GM23248 (cell line): ENCODE measurements around the gene PPFIBP1.

Source experiments
- EZH2 ChIP-seq: fragments of 200-600 bp; sonication (generic); IDR thresholded peaks from 2 replicates; pipeline ENCODE4 v1.6.1; 2018; ENCODE audit warnings: antibody characterized with exemption, mild to moderate bottlenecking; ENCODE audit not compliant: insufficient read depth, poor library complexity, severe bottlenecking
- EZH2phosphoT487 ChIP-seq: fragments of 200-600 bp; sonication (generic); IDR thresholded peaks from 2 replicates; pipeline ENCODE4 v1.6.1; 2018; ENCODE audit warnings: antibody characterized with exemption, moderate library complexity, mild to moderate bottlenecking, low read depth; ENCODE audit not compliant: insufficient read depth

DNA sequence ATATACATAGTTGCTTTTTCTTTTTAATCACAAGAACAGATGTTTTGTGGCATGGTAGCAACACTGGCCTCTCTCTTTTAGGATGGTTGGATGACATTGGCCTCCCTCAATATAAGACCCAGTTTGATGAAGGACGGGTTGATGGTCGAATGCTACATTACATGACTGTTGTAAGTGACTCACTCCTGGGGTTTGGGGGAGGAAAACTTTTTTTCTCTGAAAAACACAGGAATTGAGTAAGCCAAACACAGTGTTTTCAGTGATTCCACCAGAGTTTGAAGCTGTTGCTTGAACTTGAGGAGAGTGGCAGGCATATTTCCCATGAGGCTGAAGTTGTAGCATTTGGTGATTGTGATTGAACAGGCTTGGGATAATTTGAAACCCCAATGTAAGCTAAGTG lies 158.5 kb downstream of the PPFIBP1 start:
- TF ChIP-seq EZH2phosphoT487 (no peak), EZH2 (no peak)
